Sigmoid colon (tissue), 7 donors: Measurements from ENCODE around the gene IPO13. TPM values are rescaled to one million over a fixed set of nuclear protein-coding genes. Genes with fewer than 3 reads are reported as not detected.

Source experiments
- DNase-seq: peaks from one replicate; pipeline ENCODE4 v3.0.0-alpha.2; 2019
- H3K27ac ChIP-seq, 4 donors: fragments of 200-600 bp; sonication (generic); one replicate each; pipeline ENCODE4 v1.5.1; 2016 to 2019; ENCODE audit warnings: mild to moderate bottlenecking in 1 of 4
- H3K27me3 ChIP-seq, 3 donors: fragments of 200-600 bp; sonication (generic); one replicate each; pipeline ENCODE4 v1.5.1; 2019; ENCODE audit warnings: mild to moderate bottlenecking in 1 of 3
- H3K36me3 ChIP-seq, 4 donors: fragments of 200-600 bp; sonication (generic); one replicate each; pipeline ENCODE4 v1.5.1; 2016 to 2019
- H3K4me1 ChIP-seq, 4 donors: fragments of 200-600 bp; sonication (generic); one replicate each; pipeline ENCODE4 v1.5.1; 2017 to 2019
- H3K4me3 ChIP-seq, 4 donors: fragments of 200-600 bp; sonication (generic); one replicate each; pipeline ENCODE4 v1.5.1; 2017 to 2019; ENCODE audit warnings: mild to moderate bottlenecking in 2 of 4, moderate library complexity in 1 of 4
- H3K9me3 ChIP-seq, 4 donors: fragments of 200-600 bp in 3 of 4; sonication (generic) in 3 of 4; one replicate each; pipeline versions ENCODE4 v1.5.1 to v1.6.1; 2013 to 2019
- CTCF ChIP-seq, 4 experiments: fragments of 450-650 bp in 3 of 4; fragments of 200-600 bp in 1 of 4; IDR thresholded peaks; one replicate each; pipeline ENCODE4 v1.5.1; 2016 to 2019; ENCODE audit warnings: antibody characterized with exemption in 4 of 4, mild to moderate bottlenecking in 3 of 4, moderate library complexity in 2 of 4
- EP300 ChIP-seq, 4 donors: sonication (generic); formaldehyde crosslinking; IDR thresholded peaks; one replicate each; pipeline ENCODE4 v1.6.1; 2017; ENCODE audit warnings: antibody characterized with exemption in 4 of 4
- POLR2A ChIP-seq, 2 donors: fragments of 450-650 bp; IDR thresholded peaks; one replicate each; pipeline ENCODE4 v1.6.1; 2016; ENCODE audit warnings: antibody characterized with exemption in 2 of 2, mild to moderate bottlenecking in 2 of 2, moderate library complexity in 2 of 2
- POLR2AphosphoS5 ChIP-seq, 4 donors: sonication (generic); formaldehyde crosslinking; IDR thresholded peaks; one replicate each; pipeline ENCODE4 v1.6.1; 2017; ENCODE audit warnings: antibody characterized with exemption in 4 of 4
- WGBS, 2 donors: extraction: QIAGEN DNeasy Blood & Tissue Kit; methylation state at CpG; one replicate each; pipeline ENCODE4 v1.1.7; 2013; 5-methylcytosine and 5-hydroxymethylcytosine counted together
- intact Hi-C: fragments of 100-400 bp; cut with DNase I; formaldehyde crosslinking; loops from one replicate; pipeline ENCODE4 v1.15.1; 2023
- polyA plus RNA-seq, 3 donors: library from polyadenylated mRNA; stranded (reverse); fragments of 200-250 nt; gene quantifications; one replicate each; pipeline ENCODE4 v1.2.3, GENCODE V29; 2013
- total RNA-seq, 4 donors: library from RNA; depleted of rRNA; stranded (reverse); fragments of >200 nt; gene quantifications; one replicate each; pipeline ENCODE4 v1.1.0, GENCODE V29; 2016
- donor health status: healthy with polysubstance abuse.
- donor health status: Bipolar disorder and iron deficiency.
- donor health status: healthy.

The IPO13 gene
- total and polyA plus RNA-seq, 7 donors: 9.6 to 27.1 (median 16.1) TPM

GRCh38 chr1:43997295-43997999 lies 50.7 kb downstream of the IPO13 start:
- no peak for TF ChIP-seq POLR2A (IDR thresholded peaks at IDR 0.05)
- TF ChIP-seq CTCF (IDR thresholded peaks at IDR 0.05): no peak
- TF ChIP-seq EP300 (IDR thresholded peaks at IDR 0.05): no peak
- no peak for TF ChIP-seq POLR2AphosphoS5 (IDR thresholded peaks at IDR 0.05)
- H3K4me1 ChIP-seq: peaks cover 0 to under 1% (median 0%) of the 10 kb centered on the region in 4 donors
- no peaks in the 10 kb centered on the region for H3K9me3 ChIP-seq
- H3K36me3 ChIP-seq: peaks cover 8 to 36% (median 9%) of the 10 kb centered on the region in 4 donors
- H3K27me3 ChIP-seq: no peaks in the 10 kb centered on the region
- no peak overlapping the region for H3K27ac ChIP-seq
- H3K4me3 ChIP-seq: no peak overlapping the region
- DNase-seq: no peak
- 24 to 71% methylated on average over 22 of the region's 22 CpGs for WGBS, 2 donors
- intact Hi-C loops: loop anchor here (10.0 kb wide), 1 partner anchor 217 kb away; the partner anchor contains the start of gene DMAP1

- WGBS, 2 donors: 65 to 82% methylated on average over 11 of the region's 11 CpGs
- no peaks in the 10 kb centered on the region for H3K27me3 ChIP-seq
- H3K9me3 ChIP-seq: no peaks in the 10 kb centered on the region
- H3K36me3 ChIP-seq: peaks cover 8 to 39% (median 9%) of the 10 kb centered on the region in 4 donors
- no peak for TF ChIP-seq CTCF (IDR thresholded peaks at IDR 0.05)
- no peak for TF ChIP-seq POLR2AphosphoS5 (IDR thresholded peaks at IDR 0.05)
- TF ChIP-seq EP300 (IDR thresholded peaks at IDR 0.05): no peak
- no peak for TF ChIP-seq POLR2A (IDR thresholded peaks at IDR 0.05)
- H3K27ac ChIP-seq: no peak overlapping the region
- H3K4me3 ChIP-seq: no peak overlapping the region
- no peak for DNase-seq
- H3K4me1 ChIP-seq: no peaks in the 10 kb centered on the region
- intact Hi-C loops: loop anchor here (10.0 kb wide), 1 partner anchor 217 kb away; the partner anchor contains the start of gene DMAP1
Measured at GRCh38 chr1:43998000-43998378, 51.2 kb downstream of the IPO13 start.

- TF ChIP-seq EP300 (IDR thresholded peaks at IDR 0.05) (no peak), POLR2AphosphoS5 (IDR thresholded peaks at IDR 0.05) (no peak), CTCF (IDR thresholded peaks at IDR 0.05) (no peak), POLR2A (IDR thresholded peaks at IDR 0.05) (no peak)
- H3K4me1 ChIP-seq: no peaks in the 10 kb centered on the region
- intact Hi-C loops: loop anchor here (10.0 kb wide), 1 partner anchor 215 kb away; the partner anchor contains the start of gene DMAP1
- WGBS, 2 donors: 91 to 93% methylated on average over 8 of the region's 8 CpGs
- no peak overlapping the region for H3K4me3 ChIP-seq
- H3K27ac ChIP-seq: no peak overlapping the region
- H3K36me3 ChIP-seq: peaks cover 8 to 39% (median 9%) of the 10 kb centered on the region in 4 donors
- DNase-seq: no peak
- H3K27me3 ChIP-seq: no peaks in the 10 kb centered on the region
- H3K9me3 ChIP-seq: no peaks in the 10 kb centered on the region
Measured at GRCh38 chr1:43999455-43999854, 52.7 kb downstream of the IPO13 start.

- H3K27me3 ChIP-seq: no peaks in the 10 kb centered on the region
- 90 to 93% methylated on average over 8 of the region's 8 CpGs for WGBS, 2 donors
- TF ChIP-seq EP300 (IDR thresholded peaks at IDR 0.05) (no peak), POLR2A (IDR thresholded peaks at IDR 0.05) (no peak), POLR2AphosphoS5 (IDR thresholded peaks at IDR 0.05) (no peak), CTCF (IDR thresholded peaks at IDR 0.05) (no peak)
- H3K4me1 ChIP-seq: no peaks in the 10 kb centered on the region
- no peak overlapping the region for H3K4me3 ChIP-seq
- DNase-seq: no peak
- no peak overlapping the region for H3K27ac ChIP-seq
- no peaks in the 10 kb centered on the region for H3K9me3 ChIP-seq
- H3K36me3 ChIP-seq: peaks cover 8 to 39% (median 9%) of the 10 kb centered on the region in 4 donors
- intact Hi-C loops: loop anchor here (10.0 kb wide), 1 partner anchor 595 kb away; no protein-coding TSS in a partner anchor
Measured at GRCh38 chr1:44000122-44000665, 53.4 kb downstream of the IPO13 start.
